K562 (cell line): ENCODE data around the gene PRKCE.

Experiments used
- CEBPB ChIP-seq: fragments of 450-650 bp; IDR thresholded peaks from 2 replicates; pipeline ENCODE4 v1.6.1; 2016; ENCODE audit warnings: missing genetic modification characterization, missing compliant biosample characterization
- EHMT2 ChIP-seq: fragments of 450-650 bp; IDR thresholded peaks from 2 replicates; pipeline ENCODE4 v1.6.1; 2018; ENCODE audit warnings: antibody characterized with exemption
- HNRNPL ChIP-seq: fragments of 200-400 bp; formaldehyde crosslinking; IDR thresholded peaks from 2 replicates; pipeline ENCODE4 v1.6.1; 2017; ENCODE audit warnings: low read depth, mild to moderate bottlenecking, low read length
- JUNB ChIP-seq: fragments of 450-650 bp; formaldehyde crosslinking; conservative IDR thresholded peaks from 2 replicates; pipeline ENCODE4 v1.4.0; 2020; ENCODE audit warnings: mild to moderate bottlenecking
- POLR2A ChIP-seq: fragments of 450-650 bp; conservative IDR thresholded peaks from 2 replicates; pipeline ENCODE4 v1.6.1; 2016
- SP2 ChIP-seq: IDR thresholded peaks from 2 replicates; pipeline ENCODE4 v1.6.1; 2011; ENCODE audit warnings: mild to moderate bottlenecking, low read depth, low read length, moderate library complexity; ENCODE audit not compliant: poor library complexity, severe bottlenecking; ENCODE audit errors: extremely low read depth
- TBP ChIP-seq: optimal IDR thresholded peaks from 2 replicates; pipeline ENCODE3; 2011; ENCODE audit warnings: low read depth, low read length, improper control_type of control experiment
- ZKSCAN8 ChIP-seq: fragments of 200-800 bp; sonication (Bioruptor generic); IDR thresholded peaks from 2 replicates; pipeline ENCODE4 v1.6.1; 2016; ENCODE audit warnings: missing genetic modification characterization, missing compliant biosample characterization
- TF ChIP-seq, protein P1 (sequence below): fragments of 150-350 bp; IDR thresholded peaks from 2 replicates; pipeline ENCODE4 v1.6.1; 2014; ENCODE audit warnings: low read depth, mild to moderate bottlenecking, low read length, borderline replicate concordance
- TF ChIP-seq, protein P2 (sequence below), 3 experiments: IDR thresholded peaks in 2 of 3; conservative IDR thresholded peaks in 1 of 3; 2 replicates each; pipeline ENCODE4 v1.5.1; 2011 to 2012; ENCODE audit warnings: low read length in 3 of 3, mild to moderate bottlenecking in 3 of 3, control low read depth in 2 of 3, improper control_type of control experiment in 1 of 3, inconsistent platforms in 1 of 3, low read depth in 1 of 3, mixed read lengths in 1 of 3, moderate library complexity in 1 of 3; ENCODE audit not compliant: insufficient read depth in 2 of 3
- TF ChIP-seq, protein P3 (sequence below): sonication (generic); formaldehyde crosslinking; IDR thresholded peaks from 2 replicates; pipeline ENCODE4 v1.8.0; 2023; ENCODE audit warnings: mild to moderate bottlenecking, missing genetic modification reagents

DNA sequence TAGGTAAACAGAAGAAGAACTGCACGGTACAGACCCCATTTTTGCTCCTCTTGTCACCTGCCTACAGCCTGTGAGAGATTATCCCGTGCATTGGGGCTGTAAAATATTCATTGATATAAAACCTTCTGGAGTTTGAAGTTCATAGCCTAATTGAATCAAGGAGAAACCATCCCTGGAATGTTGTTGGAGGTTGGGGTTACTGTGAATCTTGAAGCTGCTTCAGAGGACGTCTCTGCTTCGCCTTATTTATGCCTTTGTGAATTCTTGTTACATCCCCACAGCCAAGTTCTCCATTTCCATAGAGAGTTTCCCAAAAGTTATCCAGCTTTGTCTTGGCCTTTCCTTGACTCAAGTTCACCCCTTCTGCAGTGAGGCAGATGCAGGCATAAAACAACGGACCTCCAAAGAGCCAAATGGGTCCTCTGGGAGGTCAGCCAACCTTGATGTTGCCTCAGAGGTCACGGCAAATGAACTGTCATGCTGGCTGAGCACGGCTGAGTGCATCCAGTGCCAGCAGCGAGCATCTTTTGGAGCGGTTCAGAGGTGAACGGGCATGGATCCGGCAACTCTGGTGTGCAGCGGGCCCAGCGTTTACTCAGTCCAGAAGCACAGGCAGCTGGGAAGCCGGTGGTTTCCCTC is 317.6 kb downstream of the PRKCE start:
- no peak for TF ChIP-seq ZKSCAN8 (CRISPR knock-in tag)
- TF ChIP-seq TBP, result no peak
- TF ChIP-seq, protein P1, sequence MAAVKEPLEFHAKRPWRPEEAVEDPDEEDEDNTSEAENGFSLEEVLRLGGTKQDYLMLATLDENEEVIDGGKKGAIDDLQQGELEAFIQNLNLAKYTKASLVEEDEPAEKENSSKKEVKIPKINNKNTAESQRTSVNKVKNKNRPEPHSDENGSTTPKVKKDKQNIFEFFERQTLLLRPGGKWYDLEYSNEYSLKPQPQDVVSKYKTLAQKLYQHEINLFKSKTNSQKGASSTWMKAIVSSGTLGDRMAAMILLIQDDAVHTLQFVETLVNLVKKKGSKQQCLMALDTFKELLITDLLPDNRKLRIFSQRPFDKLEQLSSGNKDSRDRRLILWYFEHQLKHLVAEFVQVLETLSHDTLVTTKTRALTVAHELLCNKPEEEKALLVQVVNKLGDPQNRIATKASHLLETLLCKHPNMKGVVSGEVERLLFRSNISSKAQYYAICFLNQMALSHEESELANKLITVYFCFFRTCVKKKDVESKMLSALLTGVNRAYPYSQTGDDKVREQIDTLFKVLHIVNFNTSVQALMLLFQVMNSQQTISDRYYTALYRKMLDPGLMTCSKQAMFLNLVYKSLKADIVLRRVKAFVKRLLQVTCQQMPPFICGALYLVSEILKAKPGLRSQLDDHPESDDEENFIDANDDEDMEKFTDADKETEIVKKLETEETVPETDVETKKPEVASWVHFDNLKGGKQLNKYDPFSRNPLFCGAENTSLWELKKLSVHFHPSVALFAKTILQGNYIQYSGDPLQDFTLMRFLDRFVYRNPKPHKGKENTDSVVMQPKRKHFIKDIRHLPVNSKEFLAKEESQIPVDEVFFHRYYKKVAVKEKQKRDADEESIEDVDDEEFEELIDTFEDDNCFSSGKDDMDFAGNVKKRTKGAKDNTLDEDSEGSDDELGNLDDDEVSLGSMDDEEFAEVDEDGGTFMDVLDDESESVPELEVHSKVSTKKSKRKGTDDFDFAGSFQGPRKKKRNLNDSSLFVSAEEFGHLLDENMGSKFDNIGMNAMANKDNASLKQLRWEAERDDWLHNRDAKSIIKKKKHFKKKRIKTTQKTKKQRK, result no peak
- TF ChIP-seq EHMT2, result no peak
- no peak for TF ChIP-seq JUNB (CRISPR knock-in tag)
- TF ChIP-seq SP2, result no peak
- no peak for TF ChIP-seq POLR2A
- TF ChIP-seq, protein P2, sequence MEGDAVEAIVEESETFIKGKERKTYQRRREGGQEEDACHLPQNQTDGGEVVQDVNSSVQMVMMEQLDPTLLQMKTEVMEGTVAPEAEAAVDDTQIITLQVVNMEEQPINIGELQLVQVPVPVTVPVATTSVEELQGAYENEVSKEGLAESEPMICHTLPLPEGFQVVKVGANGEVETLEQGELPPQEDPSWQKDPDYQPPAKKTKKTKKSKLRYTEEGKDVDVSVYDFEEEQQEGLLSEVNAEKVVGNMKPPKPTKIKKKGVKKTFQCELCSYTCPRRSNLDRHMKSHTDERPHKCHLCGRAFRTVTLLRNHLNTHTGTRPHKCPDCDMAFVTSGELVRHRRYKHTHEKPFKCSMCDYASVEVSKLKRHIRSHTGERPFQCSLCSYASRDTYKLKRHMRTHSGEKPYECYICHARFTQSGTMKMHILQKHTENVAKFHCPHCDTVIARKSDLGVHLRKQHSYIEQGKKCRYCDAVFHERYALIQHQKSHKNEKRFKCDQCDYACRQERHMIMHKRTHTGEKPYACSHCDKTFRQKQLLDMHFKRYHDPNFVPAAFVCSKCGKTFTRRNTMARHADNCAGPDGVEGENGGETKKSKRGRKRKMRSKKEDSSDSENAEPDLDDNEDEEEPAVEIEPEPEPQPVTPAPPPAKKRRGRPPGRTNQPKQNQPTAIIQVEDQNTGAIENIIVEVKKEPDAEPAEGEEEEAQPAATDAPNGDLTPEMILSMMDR (IDR thresholded peaks at IDR 0.05 in 2 of 3, conservative IDR thresholded peaks at IDR 0.05 in 1 of 3; ENCODE audit: insufficient read depth in 2 of 3, low read depth in 1 of 3, low read length in 3 of 3), result no peak
- TF ChIP-seq CEBPB (tag), result no peak
- TF ChIP-seq, protein P3, sequence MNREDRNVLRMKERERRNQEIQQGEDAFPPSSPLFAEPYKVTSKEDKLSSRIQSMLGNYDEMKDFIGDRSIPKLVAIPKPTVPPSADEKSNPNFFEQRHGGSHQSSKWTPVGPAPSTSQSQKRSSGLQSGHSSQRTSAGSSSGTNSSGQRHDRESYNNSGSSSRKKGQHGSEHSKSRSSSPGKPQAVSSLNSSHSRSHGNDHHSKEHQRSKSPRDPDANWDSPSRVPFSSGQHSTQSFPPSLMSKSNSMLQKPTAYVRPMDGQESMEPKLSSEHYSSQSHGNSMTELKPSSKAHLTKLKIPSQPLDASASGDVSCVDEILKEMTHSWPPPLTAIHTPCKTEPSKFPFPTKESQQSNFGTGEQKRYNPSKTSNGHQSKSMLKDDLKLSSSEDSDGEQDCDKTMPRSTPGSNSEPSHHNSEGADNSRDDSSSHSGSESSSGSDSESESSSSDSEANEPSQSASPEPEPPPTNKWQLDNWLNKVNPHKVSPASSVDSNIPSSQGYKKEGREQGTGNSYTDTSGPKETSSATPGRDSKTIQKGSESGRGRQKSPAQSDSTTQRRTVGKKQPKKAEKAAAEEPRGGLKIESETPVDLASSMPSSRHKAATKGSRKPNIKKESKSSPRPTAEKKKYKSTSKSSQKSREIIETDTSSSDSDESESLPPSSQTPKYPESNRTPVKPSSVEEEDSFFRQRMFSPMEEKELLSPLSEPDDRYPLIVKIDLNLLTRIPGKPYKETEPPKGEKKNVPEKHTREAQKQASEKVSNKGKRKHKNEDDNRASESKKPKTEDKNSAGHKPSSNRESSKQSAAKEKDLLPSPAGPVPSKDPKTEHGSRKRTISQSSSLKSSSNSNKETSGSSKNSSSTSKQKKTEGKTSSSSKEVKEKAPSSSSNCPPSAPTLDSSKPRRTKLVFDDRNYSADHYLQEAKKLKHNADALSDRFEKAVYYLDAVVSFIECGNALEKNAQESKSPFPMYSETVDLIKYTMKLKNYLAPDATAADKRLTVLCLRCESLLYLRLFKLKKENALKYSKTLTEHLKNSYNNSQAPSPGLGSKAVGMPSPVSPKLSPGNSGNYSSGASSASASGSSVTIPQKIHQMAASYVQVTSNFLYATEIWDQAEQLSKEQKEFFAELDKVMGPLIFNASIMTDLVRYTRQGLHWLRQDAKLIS, result no peak
- no peak for TF ChIP-seq HNRNPL
